Measurements from ENCODE around the gene GFI1.

GFI1 gene

GRCh38 chr1:92488416-92488815 lies 1.7 kb upstream of the GFI1 start:
- DNase-seq (ENCODE audit: low read depth): no peak

GRCh38 chr1:92487078-92487605 lies 417 bp upstream of the GFI1 start:
- DNase-seq (ENCODE audit: low read depth): no peak

GRCh38 chr1:92485381-92486250 lies 1.1 kb downstream of the GFI1 start:
- DNase-seq (ENCODE audit: low read depth): peak; percentile 49

- DNase-seq (ENCODE audit: low read depth): peak; percentile 37
These were observed 2.0 kb downstream of the GFI1 start for GRCh38 chr1:92484472-92485380.

GRCh38 chr1:92483610-92484471 lies 2.9 kb downstream of the GFI1 start:
- DNase-seq (ENCODE audit: low read depth): peak; percentile 17

- peak; percentile 47 for DNase-seq (ENCODE audit: low read depth)
These were observed 3.8 kb downstream of the GFI1 start for GRCh38 chr1:92482665-92483609.

GRCh38 chr1:92481971-92482664 lies 4.6 kb downstream of the GFI1 start:
- peak; percentile 36 for DNase-seq (ENCODE audit: low read depth)

GRCh38 chr1:92481599-92481925 lies 5.2 kb downstream of the GFI1 start:
- DNase-seq (ENCODE audit: low read depth): peak; percentile 15

- DNase-seq (ENCODE audit: low read depth): no peak
These were observed 5.7 kb downstream of the GFI1 start for GRCh38 chr1:92480813-92481598.

GRCh38 chr1:92480200-92480812 lies 6.4 kb downstream of the GFI1 start:
- DNase-seq (ENCODE audit: low read depth): no peak

GRCh38 chr1:92479587-92479986 lies 7.1 kb downstream of the GFI1 start:
- no peak for DNase-seq (ENCODE audit: low read depth)

- peak; percentile 73 for DNase-seq (ENCODE audit: low read depth)
These were observed 8.3 kb downstream of the GFI1 start for GRCh38 chr1:92478393-92478792.

GRCh38 chr1:92476071-92476631 lies 10.6 kb downstream of the GFI1 start:
- DNase-seq (ENCODE audit: low read depth): no peak

- DNase-seq (ENCODE audit: low read depth): no peak
These were observed 11.7 kb downstream of the GFI1 start for GRCh38 chr1:92475029-92475428.

GRCh38 chr1:92473781-92474495 lies 12.8 kb downstream of the GFI1 start:
- DNase-seq (ENCODE audit: low read depth): no peak

- DNase-seq (ENCODE audit: low read depth): no peak
These were observed 16.5 kb downstream of the GFI1 start for GRCh38 chr1:92470216-92470615.

- DNase-seq (ENCODE audit: low read depth): no peak
These were observed 19.9 kb downstream of the GFI1 start for GRCh38 chr1:92466683-92467352.
